ENCODE measurements around the gene KRT10. TPM values are rescaled to one million over a fixed set of nuclear protein-coding genes. Genes with fewer than 3 reads are reported as not detected.

KRT10 gene
- total RNA-seq, 2 experiments from 2014 or later = 32.2 to 37.1 TPM

DNA sequence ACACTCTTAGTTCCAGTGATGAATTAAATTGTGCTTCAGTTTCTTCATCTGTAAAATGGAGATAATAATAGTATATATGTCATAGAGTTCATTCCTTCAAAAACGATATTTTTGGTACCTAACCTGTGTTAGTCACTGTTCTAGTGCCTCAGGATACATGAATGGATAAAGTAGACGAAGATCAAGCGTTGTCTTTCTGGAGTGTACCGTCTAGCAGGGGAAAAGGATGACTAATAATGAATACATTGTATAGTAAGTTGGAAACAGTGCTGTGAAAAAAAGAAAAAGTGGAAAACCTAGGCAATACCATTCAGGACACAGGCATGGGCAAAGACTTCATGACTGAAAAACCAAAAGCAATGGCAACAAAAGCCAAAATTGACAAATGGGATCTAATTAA is 8.6 kb downstream of the KRT10 start:
- Histone ChIP-seq H3K4me1 (ENCODE audit: insufficient read depth, low read length) (no peaks in the 10 kb centered on the region), H3K4me3 (ENCODE audit: low read length) (no peak overlapping the region), H3K27me3 (ENCODE audit: control insufficient read depth in 1 of 2, insufficient read depth in 2 of 2, low read length in 2 of 2) (peaks cover 13 to 42% of the 10 kb centered on the region in 2 experiments), H3K27ac (ENCODE audit: low read depth in 1 of 2, low read length in 2 of 2) (no peak overlapping the region), H3K9me3 (ENCODE audit: control insufficient read depth in 1 of 2, insufficient read depth in 1 of 2, low read length in 2 of 2) (no peaks in the 10 kb centered on the region), H3K36me3 (ENCODE audit: insufficient read depth, low read length) (no peaks in the 10 kb centered on the region)
- no peak overlapping the region for H3K4me3 Mint-ChIP-seq
- DNase-seq = no peak
- H3K9me3 Mint-ChIP-seq = peaks cover 2% of the 10 kb centered on the region
- no peak for ATAC-seq (ENCODE audit: poor library complexity)
- no peak overlapping the region for H3K27ac Mint-ChIP-seq
- POLR2A ChIA-PET = no interaction called here
- peaks cover 16% of the 10 kb centered on the region for H3K4me1 Mint-ChIP-seq (ENCODE audit: low read depth)
- H3K27me3 Mint-ChIP-seq = peaks cover 59% of the 10 kb centered on the region
- peaks cover 24% of the 10 kb centered on the region for H3K36me3 Mint-ChIP-seq (ENCODE audit: low read depth)
- intact Hi-C loops (cut with DNase I, micrococcal nuclease) = no loop called here
- CTCF ChIA-PET = no interaction called here
- TF ChIP-seq CTCF (IDR thresholded peaks at IDR 0.05) = no peak

- DNase-seq = no peak
- Mint-ChIP-seq H3K27me3 (peaks cover 69% of the 10 kb centered on the region), H3K27ac (no peak overlapping the region), H3K36me3 (ENCODE audit: low read depth) (peaks cover 14% of the 10 kb centered on the region), H3K4me3 (no peak overlapping the region), H3K9me3 (peaks cover 2% of the 10 kb centered on the region), H3K4me1 (ENCODE audit: low read depth) (peaks cover 8% of the 10 kb centered on the region)
- ChIA-PET CTCF (no interaction called here), POLR2A (interaction anchor here (0.6 kb wide), 1 partner anchor 382 kb away, joined by 3 read pairs; no protein-coding TSS in a partner anchor)
- Histone ChIP-seq H3K27ac (ENCODE audit: low read depth in 1 of 2, low read length in 2 of 2) (no peak overlapping the region), H3K4me3 (ENCODE audit: low read length) (no peak overlapping the region), H3K4me1 (ENCODE audit: insufficient read depth, low read length) (no peaks in the 10 kb centered on the region), H3K27me3 (ENCODE audit: control insufficient read depth in 1 of 2, insufficient read depth in 2 of 2, low read length in 2 of 2) (peaks cover 16 to 51% of the 10 kb centered on the region in 2 experiments), H3K9me3 (ENCODE audit: control insufficient read depth in 1 of 2, insufficient read depth in 1 of 2, low read length in 2 of 2) (no peaks in the 10 kb centered on the region), H3K36me3 (ENCODE audit: insufficient read depth, low read length) (no peaks in the 10 kb centered on the region)
- no peak for TF ChIP-seq CTCF (IDR thresholded peaks at IDR 0.05)
- ATAC-seq (ENCODE audit: poor library complexity) = no peak
- intact Hi-C loops (cut with DNase I, micrococcal nuclease) = no loop called here
These were observed 9.8 kb downstream of the KRT10 start for GRCh38 chr17:40812639-40813038.

- Histone ChIP-seq H3K4me1 (ENCODE audit: insufficient read depth, low read length) (no peaks in the 10 kb centered on the region), H3K27ac (ENCODE audit: low read depth in 1 of 2, low read length in 2 of 2) (no peak overlapping the region), H3K4me3 (ENCODE audit: low read length) (no peak overlapping the region), H3K36me3 (ENCODE audit: insufficient read depth, low read length) (no peaks in the 10 kb centered on the region), H3K9me3 (ENCODE audit: control insufficient read depth in 1 of 2, insufficient read depth in 1 of 2, low read length in 2 of 2) (no peaks in the 10 kb centered on the region), H3K27me3 (ENCODE audit: control insufficient read depth in 1 of 2, insufficient read depth in 2 of 2, low read length in 2 of 2) (peaks cover 16 to 67% of the 10 kb centered on the region in 2 experiments)
- no peak overlapping the region for H3K27ac Mint-ChIP-seq
- intact Hi-C loops (cut with DNase I, micrococcal nuclease) = no loop called here
- peaks cover 86% of the 10 kb centered on the region for H3K27me3 Mint-ChIP-seq
- H3K4me1 Mint-ChIP-seq (ENCODE audit: low read depth) = no peaks in the 10 kb centered on the region
- DNase-seq = no peak
- ChIA-PET POLR2A (no interaction called here), CTCF (interaction anchor here (0.7 kb wide), 1 partner anchor 852 kb away, joined by 3 read pairs; no protein-coding TSS in a partner anchor)
- H3K9me3 Mint-ChIP-seq = no peaks in the 10 kb centered on the region
- no peaks in the 10 kb centered on the region for H3K36me3 Mint-ChIP-seq (ENCODE audit: low read depth)
- TF ChIP-seq CTCF (IDR thresholded peaks at IDR 0.05) = no peak
- H3K4me3 Mint-ChIP-seq = no peak overlapping the region
- ATAC-seq (ENCODE audit: poor library complexity) = no peak
These were observed 11.9 kb downstream of the KRT10 start for GRCh38 chr17:40810494-40810893.
